Neural cell (in vitro differentiated cells): ENCODE data around the gene RAPGEF5. TPM values are rescaled to one million over a fixed set of nuclear protein-coding genes. Genes with fewer than 3 reads are reported as not detected.

Experiments used
- H2AFZ ChIP-seq: fragments of 200-600, 300-800 bp; sonication (generic), shearing (Covaris generic); 2 replicates; pipeline ENCODE4 v1.6.0; 2014; ENCODE audit warnings: low read depth, mild to moderate bottlenecking, antibody characterized with exemption, low read length, moderate library complexity
- H3F3A ChIP-seq: fragments of 200-600 bp; shearing (Covaris generic); 2 replicates; pipeline ENCODE4 v1.6.1; 2016; ENCODE audit warnings: mild to moderate bottlenecking, moderate library complexity, mixed read lengths, antibody characterized with exemption, low read length; ENCODE audit not compliant: insufficient read depth, poor library complexity, severe bottlenecking
- H3K27ac ChIP-seq: fragments of 200-600, 300-800 bp; sonication (generic), shearing (Covaris generic); 2 replicates; pipeline ENCODE4 v1.5.1; 2014; ENCODE audit warnings: mild to moderate bottlenecking, low read length, moderate library complexity
- H3K27me3 ChIP-seq: fragments of 300-800, 200-600 bp; sonication (generic), shearing (Covaris generic); 2 replicates; pipeline ENCODE4 v1.6.0; 2014; ENCODE audit warnings: mild to moderate bottlenecking, low read depth, low read length, moderate library complexity; ENCODE audit not compliant: insufficient read depth
- H3K36me3 ChIP-seq: fragments of 300-800, 200-600 bp; sonication (generic), shearing (Covaris generic); 2 replicates; pipeline ENCODE4 v1.5.1; 2014; ENCODE audit warnings: mild to moderate bottlenecking, antibody characterized with exemption, low read length, moderate library complexity; ENCODE audit not compliant: insufficient read depth
- H3K4me2 ChIP-seq: fragments of 300-800, 200-600 bp; sonication (generic), shearing (Covaris generic); 2 replicates; pipeline ENCODE4 v1.6.0; 2014; ENCODE audit warnings: mild to moderate bottlenecking, low read length
- H3K4me3 ChIP-seq: fragments of 300-800, 200-600 bp; sonication (generic), shearing (Covaris generic); 2 replicates; pipeline ENCODE4 v1.5.1; 2014; ENCODE audit warnings: mild to moderate bottlenecking, low read length, moderate library complexity
- H3K79me2 ChIP-seq: fragments of 200-600 bp; shearing (Covaris generic); replicated peaks from 2 replicates; pipeline ENCODE4 v1.6.0; 2014; ENCODE audit warnings: mild to moderate bottlenecking, low read length, moderate library complexity; ENCODE audit not compliant: insufficient read depth
- H3K9ac ChIP-seq: fragments of 300-800, 200-600 bp; sonication (generic), shearing (Covaris generic); 2 replicates; pipeline ENCODE4 v1.6.1; 2016; ENCODE audit warnings: mild to moderate bottlenecking, low read length, mixed read lengths
- H3K9me2 ChIP-seq: fragments of 200-600 bp; shearing (Covaris generic); 2 replicates; pipeline ENCODE4 v1.6.1; 2016; ENCODE audit warnings: mild to moderate bottlenecking, low read length, mixed read lengths; ENCODE audit not compliant: insufficient read depth
- H3K9me3 ChIP-seq: fragments of 200-600, 300-800 bp; sonication (generic), shearing (Covaris generic); 2 replicates; pipeline ENCODE4 v1.6.1; 2016; ENCODE audit warnings: mild to moderate bottlenecking, mixed run types, low read length, moderate library complexity, mixed read lengths
- H4K20me1 ChIP-seq: fragments of 200-600 bp; shearing (Covaris generic); 2 replicates; pipeline ENCODE4 v1.6.1; 2016; ENCODE audit warnings: mild to moderate bottlenecking, mixed run types; ENCODE audit not compliant: insufficient read depth
- EP300 ChIP-seq: fragments of 450-650 bp; conservative IDR thresholded peaks from 2 replicates; pipeline ENCODE4 v1.6.1; 2014; ENCODE audit warnings: antibody characterized with exemption, mild to moderate bottlenecking, moderate library complexity; ENCODE audit not compliant: poor library complexity, severe bottlenecking
- EZH2 ChIP-seq: fragments of 200-600, 300-800 bp; shearing (Covaris generic), sonication (generic); IDR thresholded peaks from 2 replicates; pipeline ENCODE4 v1.6.1; 2014; ENCODE audit warnings: antibody characterized with exemption, low read length, borderline replicate concordance, mild to moderate bottlenecking; ENCODE audit not compliant: insufficient read depth, poor library complexity, severe bottlenecking
- MXI1 ChIP-seq: fragments of 450-650 bp; conservative IDR thresholded peaks from 2 replicates; pipeline ENCODE4 v1.6.1; 2014; ENCODE audit warnings: antibody characterized with exemption, mild to moderate bottlenecking; ENCODE audit not compliant: poor library complexity, severe bottlenecking
- POLR2AphosphoS5 ChIP-seq: IDR thresholded peaks from 2 replicates; pipeline ENCODE4 v1.6.1; 2012
- RAD21 ChIP-seq: fragments of 450-650 bp; conservative IDR thresholded peaks from 2 replicates; pipeline ENCODE4 v1.6.1; 2014; ENCODE audit warnings: antibody characterized with exemption, mild to moderate bottlenecking, moderate library complexity
- SMC3 ChIP-seq: fragments of 450-650 bp; conservative IDR thresholded peaks from 2 replicates; pipeline ENCODE4 v1.6.1; 2014; ENCODE audit warnings: antibody characterized with exemption, mild to moderate bottlenecking, moderate library complexity; ENCODE audit not compliant: poor library complexity
- TAF1 ChIP-seq: IDR thresholded peaks from 2 replicates; pipeline ENCODE4 v1.6.1; 2012; ENCODE audit warnings: low read depth
- polyA plus RNA-seq: library from polyadenylated mRNA; depleted of rRNA; stranded (reverse); fragments of >200 nt; gene quantifications from 2 replicates; pipeline ENCODE4 v1.2.3, GENCODE V29; 2014
- TF ChIP-seq, protein P1 (sequence below): fragments of 450-650 bp; IDR thresholded peaks from 2 replicates; pipeline ENCODE4 v1.5.1; 2014; ENCODE audit warnings: antibody characterized with exemption, mild to moderate bottlenecking, moderate library complexity; ENCODE audit not compliant: poor library complexity, severe bottlenecking
- TF ChIP-seq, protein P2 (sequence below): IDR thresholded peaks from 2 replicates; pipeline ENCODE4 v1.6.1; 2012; ENCODE audit warnings: borderline replicate concordance

RAPGEF5 gene
- polyA plus RNA-seq, 1 donor from 2014 or later, result 48.0 TPM

DNA sequence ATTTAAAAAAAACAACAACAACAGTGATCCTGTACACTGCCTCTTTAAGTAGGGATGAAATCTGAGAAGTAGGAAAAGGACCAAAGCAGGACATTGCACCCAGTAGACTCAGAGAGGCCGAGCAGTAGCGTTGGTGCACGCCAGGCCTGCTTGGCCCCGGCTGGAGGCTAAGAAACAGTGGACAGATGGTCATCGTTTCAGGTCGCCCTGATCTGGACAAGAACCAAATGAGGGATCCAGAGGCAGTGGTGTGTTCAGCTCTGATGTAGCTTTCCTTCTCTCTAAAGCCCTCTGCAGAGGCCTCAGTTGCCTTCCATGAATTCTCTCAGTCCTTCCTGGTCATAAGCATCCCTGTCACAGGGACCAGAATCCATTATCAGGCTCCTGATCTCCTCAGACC, 269.1 kb downstream of the RAPGEF5 start:
- no peaks in the 10 kb centered on the region for H4K20me1 ChIP-seq
- H3K9ac ChIP-seq, result no peak overlapping the region
- no peak overlapping the region for H3K4me2 ChIP-seq
- no peak overlapping the region for H2AFZ ChIP-seq
- TF ChIP-seq EP300 (no peak), MXI1 (no peak), TAF1 (no peak), SMC3 (no peak), EZH2 (no peak), POLR2AphosphoS5 (no peak)
- no peaks in the 10 kb centered on the region for H3F3A ChIP-seq
- H3K27ac ChIP-seq, result no peak overlapping the region
- no peaks in the 10 kb centered on the region for H3K36me3 ChIP-seq
- H3K9me3 ChIP-seq, result no peaks in the 10 kb centered on the region
- no peaks in the 10 kb centered on the region for H3K79me2 ChIP-seq
- H3K9me2 ChIP-seq, result no peaks in the 10 kb centered on the region
- H3K4me3 ChIP-seq, result no peak overlapping the region
- no peaks in the 10 kb centered on the region for H3K27me3 ChIP-seq

- Histone ChIP-seq H3K4me2 (peak overlapping the region; percentile 31), H2AFZ (peak overlapping the region; percentile 46), H4K20me1 (no peaks in the 10 kb centered on the region), H3K9me2 (no peaks in the 10 kb centered on the region), H3K9me3 (no peaks in the 10 kb centered on the region), H3F3A (no peaks in the 10 kb centered on the region), H3K27ac (peak overlapping the region; percentile 60), H3K79me2 (no peaks in the 10 kb centered on the region), H3K9ac (peak overlapping the region; percentile 70), H3K4me3 (peak overlapping the region; percentile 81), H3K27me3 (no peaks in the 10 kb centered on the region), H3K36me3 (no peaks in the 10 kb centered on the region)
- TF ChIP-seq, protein P1, sequence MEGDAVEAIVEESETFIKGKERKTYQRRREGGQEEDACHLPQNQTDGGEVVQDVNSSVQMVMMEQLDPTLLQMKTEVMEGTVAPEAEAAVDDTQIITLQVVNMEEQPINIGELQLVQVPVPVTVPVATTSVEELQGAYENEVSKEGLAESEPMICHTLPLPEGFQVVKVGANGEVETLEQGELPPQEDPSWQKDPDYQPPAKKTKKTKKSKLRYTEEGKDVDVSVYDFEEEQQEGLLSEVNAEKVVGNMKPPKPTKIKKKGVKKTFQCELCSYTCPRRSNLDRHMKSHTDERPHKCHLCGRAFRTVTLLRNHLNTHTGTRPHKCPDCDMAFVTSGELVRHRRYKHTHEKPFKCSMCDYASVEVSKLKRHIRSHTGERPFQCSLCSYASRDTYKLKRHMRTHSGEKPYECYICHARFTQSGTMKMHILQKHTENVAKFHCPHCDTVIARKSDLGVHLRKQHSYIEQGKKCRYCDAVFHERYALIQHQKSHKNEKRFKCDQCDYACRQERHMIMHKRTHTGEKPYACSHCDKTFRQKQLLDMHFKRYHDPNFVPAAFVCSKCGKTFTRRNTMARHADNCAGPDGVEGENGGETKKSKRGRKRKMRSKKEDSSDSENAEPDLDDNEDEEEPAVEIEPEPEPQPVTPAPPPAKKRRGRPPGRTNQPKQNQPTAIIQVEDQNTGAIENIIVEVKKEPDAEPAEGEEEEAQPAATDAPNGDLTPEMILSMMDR, result no peak
- TF ChIP-seq POLR2AphosphoS5 (no peak), RAD21 (no peak), MXI1 (no peak)
Observed at GRCh38 chr7:22083704-22084240, 273.2 kb downstream of the RAPGEF5 start.

GRCh38 chr7:22082886-22083703, 273.9 kb downstream of the RAPGEF5 start:
- no peaks in the 10 kb centered on the region for H3K9me3 ChIP-seq
- H3K4me3 ChIP-seq, result peak overlapping the region; percentile 81
- H4K20me1 ChIP-seq, result no peaks in the 10 kb centered on the region
- no peaks in the 10 kb centered on the region for H3K79me2 ChIP-seq
- peak overlapping the region; percentile 60 for H3K27ac ChIP-seq
- H2AFZ ChIP-seq, result peak overlapping the region; percentile 46
- H3K36me3 ChIP-seq, result no peaks in the 10 kb centered on the region
- TF ChIP-seq, protein P1, result peak; percentile 99
- peak; percentile 94 for TF ChIP-seq RAD21
- peak; percentile 29 for TF ChIP-seq TAF1
- TF ChIP-seq POLR2AphosphoS5, result no peak
- peak; percentile 61 for TF ChIP-seq EP300
- peak; percentile 61 for TF ChIP-seq MXI1
- TF ChIP-seq EZH2, result no peak
- TF ChIP-seq, protein P2, sequence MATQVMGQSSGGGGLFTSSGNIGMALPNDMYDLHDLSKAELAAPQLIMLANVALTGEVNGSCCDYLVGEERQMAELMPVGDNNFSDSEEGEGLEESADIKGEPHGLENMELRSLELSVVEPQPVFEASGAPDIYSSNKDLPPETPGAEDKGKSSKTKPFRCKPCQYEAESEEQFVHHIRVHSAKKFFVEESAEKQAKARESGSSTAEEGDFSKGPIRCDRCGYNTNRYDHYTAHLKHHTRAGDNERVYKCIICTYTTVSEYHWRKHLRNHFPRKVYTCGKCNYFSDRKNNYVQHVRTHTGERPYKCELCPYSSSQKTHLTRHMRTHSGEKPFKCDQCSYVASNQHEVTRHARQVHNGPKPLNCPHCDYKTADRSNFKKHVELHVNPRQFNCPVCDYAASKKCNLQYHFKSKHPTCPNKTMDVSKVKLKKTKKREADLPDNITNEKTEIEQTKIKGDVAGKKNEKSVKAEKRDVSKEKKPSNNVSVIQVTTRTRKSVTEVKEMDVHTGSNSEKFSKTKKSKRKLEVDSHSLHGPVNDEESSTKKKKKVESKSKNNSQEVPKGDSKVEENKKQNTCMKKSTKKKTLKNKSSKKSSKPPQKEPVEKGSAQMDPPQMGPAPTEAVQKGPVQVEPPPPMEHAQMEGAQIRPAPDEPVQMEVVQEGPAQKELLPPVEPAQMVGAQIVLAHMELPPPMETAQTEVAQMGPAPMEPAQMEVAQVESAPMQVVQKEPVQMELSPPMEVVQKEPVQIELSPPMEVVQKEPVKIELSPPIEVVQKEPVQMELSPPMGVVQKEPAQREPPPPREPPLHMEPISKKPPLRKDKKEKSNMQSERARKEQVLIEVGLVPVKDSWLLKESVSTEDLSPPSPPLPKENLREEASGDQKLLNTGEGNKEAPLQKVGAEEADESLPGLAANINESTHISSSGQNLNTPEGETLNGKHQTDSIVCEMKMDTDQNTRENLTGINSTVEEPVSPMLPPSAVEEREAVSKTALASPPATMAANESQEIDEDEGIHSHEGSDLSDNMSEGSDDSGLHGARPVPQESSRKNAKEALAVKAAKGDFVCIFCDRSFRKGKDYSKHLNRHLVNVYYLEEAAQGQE, result peak; percentile 24
- TF ChIP-seq SMC3, result peak; percentile 86
- no peaks in the 10 kb centered on the region for H3K27me3 ChIP-seq
- H3F3A ChIP-seq, result no peaks in the 10 kb centered on the region
- H3K9me2 ChIP-seq, result no peaks in the 10 kb centered on the region
- peak overlapping the region; percentile 70 for H3K9ac ChIP-seq
- peak overlapping the region; percentile 65 for H3K4me2 ChIP-seq
